Measurements from ENCODE around the gene ZNF879. TPM values are rescaled to one million over a fixed set of nuclear protein-coding genes. Genes with fewer than 3 reads are reported as not detected.

ZNF879 gene
- total RNA-seq, result 3.2 and 4.8 TPM in 2 replicates

DNA sequence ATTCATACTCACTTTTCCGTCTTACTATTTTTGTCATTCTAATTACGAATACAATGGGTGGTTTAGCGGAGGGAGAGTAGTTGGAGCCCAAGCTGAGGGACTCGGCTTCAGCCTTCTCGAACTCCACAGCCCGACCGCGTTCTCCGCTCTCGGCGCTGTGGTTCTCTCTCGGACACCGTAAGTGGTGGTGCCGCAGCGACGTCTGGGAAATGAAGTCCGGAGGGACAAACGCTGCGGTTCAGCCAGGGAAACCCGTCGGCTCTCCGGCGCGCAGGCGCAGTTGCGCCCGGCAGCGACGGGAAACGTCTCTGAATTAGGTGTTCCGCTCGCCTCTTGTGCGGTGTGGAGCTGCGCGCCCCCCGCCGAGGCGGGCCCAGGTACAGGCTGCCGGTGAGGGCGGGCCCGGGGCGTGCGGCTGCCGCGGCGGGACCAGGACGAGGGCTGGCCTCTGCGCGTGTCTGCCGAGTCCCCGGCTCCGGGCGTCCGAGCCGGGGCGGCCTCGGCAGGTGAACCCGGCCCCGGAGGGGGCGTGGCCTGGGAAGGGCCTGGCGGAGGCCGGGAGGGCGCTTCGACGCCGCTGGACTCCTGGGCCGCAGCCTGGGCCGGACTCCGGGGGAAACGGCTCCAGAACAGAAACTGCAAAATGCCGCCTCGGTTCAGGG, at the start of gene ZNF879:
Gene ZNF879, plus strand, starts transcription at position 277 of the 662 bp plus-strand sequence. CDS start 1,201 bp downstream, outside the sequence.
- intact Hi-C loops (cut with micrococcal nuclease), result loop anchor here (1.0 to 5.0 kb wide), 4 partner anchors 37 to 396 kb away; partner anchors contain the start of genes CLK4, ZNF354A, ZNF354B and ZNF354C

DNA sequence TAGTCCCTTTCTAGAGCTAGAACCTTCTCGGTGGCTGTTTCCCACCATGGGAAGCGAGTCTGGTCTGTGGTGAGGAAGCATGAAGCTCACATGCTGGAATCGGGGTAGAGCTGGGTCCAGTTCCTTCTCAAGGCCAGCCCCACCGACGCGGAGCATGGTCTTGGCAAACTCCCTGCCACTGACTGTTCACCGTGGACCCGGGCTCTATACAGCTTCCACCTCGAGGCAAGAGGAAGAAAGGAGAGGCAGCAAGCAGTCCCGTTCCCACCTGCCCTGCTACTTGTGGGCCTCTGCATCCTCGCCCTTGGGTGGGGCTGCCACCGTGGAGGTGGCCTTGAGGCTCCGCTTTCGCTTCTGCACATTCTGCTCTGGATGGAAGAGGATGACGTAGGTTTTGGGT, 42.2 kb upstream of the ZNF879 start:
- intact Hi-C loops (cut with micrococcal nuclease), result no loop called here

DNA sequence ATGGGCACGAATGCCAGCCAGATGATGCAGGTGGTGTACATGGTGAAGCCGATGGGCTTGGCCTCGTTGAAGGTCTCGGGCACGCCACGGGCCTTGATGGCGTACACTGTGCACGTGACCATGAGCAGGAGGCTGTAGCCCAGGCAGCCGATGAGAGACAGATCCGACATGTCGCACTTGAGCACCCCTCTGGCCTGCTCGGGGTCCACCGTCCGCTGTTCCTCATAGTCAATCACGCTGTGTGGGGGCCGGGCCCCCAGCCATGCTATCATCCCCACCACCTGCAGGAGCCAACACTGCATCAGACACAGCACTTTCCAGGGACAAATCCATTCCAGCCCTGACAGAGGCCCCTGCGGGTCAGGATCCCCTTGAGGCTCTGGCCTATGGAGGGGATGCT, 40.7 kb upstream of the ZNF879 start:
- intact Hi-C loops (cut with micrococcal nuclease), result no loop called here

DNA sequence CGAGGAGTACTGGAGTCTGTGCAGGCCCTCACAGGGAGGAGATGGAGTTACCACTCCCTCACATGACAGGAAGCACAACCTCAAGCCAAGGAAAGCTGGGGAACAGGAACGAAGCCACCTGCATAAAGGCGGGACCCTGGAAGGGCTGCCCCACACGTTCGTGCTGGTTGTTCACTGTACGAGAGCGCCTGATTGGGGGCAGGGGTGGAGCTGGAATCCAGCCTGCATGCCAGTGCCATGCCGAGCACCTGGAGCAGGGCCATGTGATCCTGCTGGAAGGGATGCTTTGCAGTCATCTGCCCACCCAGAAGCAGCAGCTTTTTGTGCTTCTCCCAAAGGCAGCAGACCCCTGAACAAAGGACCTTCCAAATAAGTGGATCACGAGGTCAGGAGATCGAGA, 39.9 kb upstream of the ZNF879 start:
- intact Hi-C loops (cut with micrococcal nuclease), result no loop called here

DNA sequence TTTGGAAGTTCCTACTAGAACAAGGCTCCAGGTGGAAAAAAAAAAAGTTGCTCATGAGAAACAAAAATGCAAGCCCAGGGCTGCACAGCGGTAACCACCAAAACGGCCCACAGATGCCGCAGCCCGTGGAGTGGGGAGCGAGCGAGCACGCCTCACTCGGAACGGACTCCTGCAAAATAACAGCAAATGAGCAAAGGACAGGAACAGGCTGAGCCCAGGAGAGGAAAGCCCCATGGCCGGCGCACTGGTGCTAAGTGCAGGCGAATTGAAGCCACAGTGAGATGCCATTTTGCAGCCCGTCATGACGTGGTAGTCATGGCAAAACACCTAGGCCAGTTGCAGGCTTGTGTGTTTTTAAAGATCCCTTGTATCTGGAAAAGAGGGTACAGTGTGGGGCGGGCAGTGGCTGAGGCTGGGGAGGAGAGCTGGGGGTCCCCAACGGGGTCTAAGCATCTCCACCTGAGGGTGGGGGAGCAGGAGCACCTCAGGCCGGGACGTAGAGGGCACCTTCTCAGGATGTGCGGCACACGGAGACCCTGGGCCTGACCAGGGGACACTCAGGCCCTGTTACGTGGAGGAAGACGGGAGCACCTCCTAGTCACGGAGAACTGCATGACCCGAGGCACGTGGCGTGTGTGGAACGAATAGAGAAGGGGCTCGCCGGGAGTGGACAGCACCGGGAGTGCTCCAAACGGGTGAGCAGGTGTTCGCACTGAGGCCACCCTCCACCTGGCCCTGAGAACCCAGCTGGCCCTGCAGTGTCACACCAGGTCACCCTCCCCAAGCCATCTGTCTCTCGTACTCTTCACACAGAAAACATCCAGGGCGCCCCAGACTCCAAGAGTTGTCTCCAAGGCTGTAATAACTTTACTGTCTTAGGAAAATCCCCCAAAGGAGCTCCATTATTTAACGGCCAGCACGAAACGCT, 39.2 kb upstream of the ZNF879 start:
- intact Hi-C loops (cut with micrococcal nuclease), result no loop called here

DNA sequence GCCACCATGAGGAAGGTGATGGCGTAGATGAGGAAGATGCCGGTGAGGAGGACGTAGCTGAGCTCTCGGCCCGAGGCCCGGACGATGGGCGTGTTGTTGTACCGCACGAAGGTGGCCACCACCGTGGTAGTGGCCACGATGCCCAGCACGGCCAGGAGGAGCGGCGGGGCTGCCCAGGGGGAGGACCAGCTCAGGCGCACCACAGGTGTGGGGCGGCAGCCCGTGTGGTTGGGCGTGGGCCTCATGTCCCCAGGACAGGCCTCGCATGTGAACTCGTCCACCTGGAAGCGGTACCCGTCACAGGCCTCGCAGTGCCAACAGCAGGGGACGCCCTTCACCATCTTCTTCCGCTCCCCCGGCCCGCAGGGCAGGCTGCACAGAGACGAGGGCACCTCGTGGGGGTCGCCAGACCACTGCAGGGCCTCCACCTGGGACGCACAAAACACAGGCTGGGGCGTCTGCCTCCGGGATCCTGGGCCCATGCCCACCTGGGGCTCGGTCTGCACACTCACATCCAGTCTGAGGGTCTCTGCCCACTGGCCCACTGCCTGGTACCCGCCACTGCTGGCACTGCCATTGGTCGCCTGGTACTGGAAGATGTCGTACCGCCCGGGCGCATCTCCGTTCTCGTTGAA, 37.2 kb upstream of the ZNF879 start:
- intact Hi-C loops (cut with micrococcal nuclease), result no loop called here

DNA sequence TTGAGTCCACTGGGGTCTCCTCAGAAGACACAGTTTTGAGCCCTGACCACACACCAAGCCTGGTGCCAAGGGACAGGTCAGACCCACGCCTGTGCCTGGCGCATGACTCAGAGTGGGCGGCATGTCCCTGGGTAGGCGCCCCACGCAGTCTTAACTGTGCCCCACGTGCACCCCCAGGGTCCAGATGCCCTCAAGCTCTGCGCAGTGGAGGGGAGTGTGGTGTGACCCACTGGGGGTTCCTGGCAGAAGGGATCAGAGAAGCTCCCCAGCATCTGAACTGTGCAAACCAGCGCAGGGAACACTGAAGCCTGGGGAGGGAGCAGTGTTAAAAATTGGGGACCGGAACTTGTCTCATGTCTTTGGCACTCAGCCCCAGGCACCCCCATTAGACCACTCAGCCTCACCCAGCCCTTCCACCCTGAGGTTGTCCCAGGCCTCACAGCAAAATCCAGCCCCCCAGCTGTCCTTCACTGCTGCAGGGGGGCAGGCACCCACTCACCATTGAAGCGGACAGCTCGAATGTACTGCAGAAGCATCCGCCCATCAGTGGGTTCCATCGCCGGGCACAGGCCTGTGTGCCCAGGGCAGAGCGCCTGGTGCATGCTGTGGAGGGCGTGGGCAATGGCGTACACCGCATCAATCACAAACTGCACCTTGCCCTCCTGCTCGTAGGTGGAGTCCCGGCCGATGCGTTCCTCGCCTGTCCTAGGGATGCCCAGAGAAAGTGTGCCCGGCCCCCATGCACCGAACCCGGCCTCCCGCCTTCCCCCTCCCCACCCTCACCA, 35.0 kb upstream of the ZNF879 start:
- intact Hi-C loops (cut with micrococcal nuclease), result no loop called here

DNA sequence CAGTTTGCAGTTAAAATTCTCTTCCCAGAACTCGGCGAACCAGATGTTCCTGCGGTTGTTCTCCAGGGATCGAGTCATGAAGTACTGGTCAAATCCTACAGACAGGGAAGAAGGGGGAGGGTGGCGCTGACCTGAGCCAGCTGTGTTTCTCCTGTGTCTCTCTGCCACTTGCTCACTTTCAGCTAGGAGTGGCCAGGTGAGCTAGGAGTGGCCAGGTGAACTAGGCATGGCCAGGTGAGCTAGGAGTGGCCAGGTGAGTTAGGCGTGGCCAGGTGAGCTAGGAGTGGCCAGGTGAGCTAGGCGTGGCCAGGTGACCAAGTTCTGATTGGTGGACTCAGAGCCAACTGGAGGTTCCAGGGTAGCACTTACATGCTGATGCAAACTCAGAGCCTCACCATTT, 34.3 kb upstream of the ZNF879 start:
- intact Hi-C loops (cut with micrococcal nuclease), result no loop called here

DNA sequence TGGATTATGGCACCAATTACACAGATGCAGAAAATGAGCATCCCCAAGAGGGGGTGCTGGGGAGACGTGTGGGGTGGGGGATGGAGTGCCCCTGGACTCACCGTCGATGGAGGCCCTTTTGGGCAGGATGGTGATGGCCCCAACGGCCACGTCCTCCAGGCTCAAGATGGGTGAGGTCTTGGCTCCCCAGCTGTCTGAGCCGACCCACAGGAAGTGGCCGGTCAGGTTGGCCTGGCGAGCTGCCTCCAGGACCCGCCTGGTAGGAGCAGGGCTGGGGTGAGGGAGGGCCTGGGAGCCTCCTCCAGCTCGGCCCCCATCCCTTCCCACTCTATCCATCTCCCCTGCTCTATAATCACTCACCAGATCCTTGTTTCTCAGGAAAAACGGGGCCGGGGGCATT, 33.1 kb upstream of the ZNF879 start:
- intact Hi-C loops (cut with micrococcal nuclease), result no loop called here

DNA sequence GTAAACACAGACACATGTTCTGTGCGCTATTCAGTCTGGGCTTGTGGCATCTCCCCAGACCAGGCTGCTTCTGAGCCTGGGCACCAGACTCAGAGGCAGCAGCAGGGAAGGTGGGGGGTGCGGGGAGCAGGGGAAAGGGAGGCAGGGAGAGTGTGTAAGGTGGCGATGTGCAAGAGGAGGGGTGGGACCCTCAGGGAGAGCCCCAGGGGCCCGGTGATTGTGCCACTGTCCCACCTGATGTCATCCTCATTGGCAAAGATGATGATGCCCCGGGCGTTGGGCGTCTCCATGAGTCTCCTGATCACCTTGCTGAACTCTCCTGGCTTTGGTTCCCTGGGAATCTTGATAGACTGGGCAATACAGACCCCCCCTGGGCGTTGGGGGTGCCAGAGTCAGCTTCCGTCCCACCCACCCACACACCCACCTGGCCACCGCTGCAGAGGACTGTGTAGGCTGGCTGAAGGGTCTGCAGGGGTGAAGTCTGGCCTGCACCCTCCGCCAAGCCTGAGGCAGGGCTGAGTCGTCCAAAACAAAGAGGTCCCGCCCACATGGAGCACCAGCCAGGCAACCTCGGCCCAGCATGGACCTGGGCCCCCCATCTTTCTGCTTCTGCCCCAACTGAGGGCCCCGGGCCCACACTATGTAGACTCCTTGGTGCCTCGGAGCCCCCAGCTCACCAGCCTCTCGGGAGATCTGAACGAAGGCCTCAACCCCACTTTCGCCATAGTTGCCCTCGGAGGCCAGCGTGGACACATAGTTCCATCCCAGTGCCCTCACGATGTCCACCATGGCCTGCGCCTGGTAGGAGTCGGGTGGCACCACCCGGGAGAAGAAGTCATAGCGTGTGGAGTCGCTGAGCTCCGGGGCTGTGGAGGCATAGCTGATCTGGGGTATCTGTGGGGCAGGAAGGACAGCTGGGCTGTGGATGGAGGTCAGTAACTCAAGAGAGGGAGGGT, 32.1 kb upstream of the ZNF879 start:
- intact Hi-C loops (cut with micrococcal nuclease), result no loop called here

DNA sequence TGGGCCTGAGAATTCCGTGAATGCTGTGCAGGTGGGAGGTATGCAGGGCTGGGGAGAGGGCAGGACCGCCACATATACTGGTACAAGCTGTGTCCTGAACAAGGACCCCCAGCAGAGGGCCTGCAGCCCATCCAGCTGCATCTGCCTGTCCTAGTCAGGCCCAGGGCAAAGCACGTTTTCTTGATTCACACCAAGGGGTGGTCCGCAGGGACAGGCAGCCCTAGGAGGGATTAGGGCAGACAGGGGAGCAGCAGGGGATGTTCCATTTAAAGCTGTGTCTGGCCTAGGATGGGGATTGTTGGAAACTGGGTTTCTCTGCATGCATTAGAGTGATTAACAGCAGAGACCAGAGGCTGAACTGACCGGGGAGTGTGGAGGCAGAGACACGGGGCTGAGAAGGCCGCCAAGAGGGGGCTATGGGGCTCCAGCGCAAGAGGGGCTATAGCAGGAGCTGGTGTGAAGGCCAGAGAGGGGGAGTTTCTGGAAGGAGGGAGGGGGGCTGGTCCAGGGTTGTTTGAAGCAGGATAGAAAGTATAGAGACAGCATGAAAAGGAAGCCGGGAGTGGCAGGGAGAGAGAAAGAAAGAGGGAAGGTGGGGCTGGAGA, 31.2 kb upstream of the ZNF879 start:
- intact Hi-C loops (cut with micrococcal nuclease), result no loop called here

DNA sequence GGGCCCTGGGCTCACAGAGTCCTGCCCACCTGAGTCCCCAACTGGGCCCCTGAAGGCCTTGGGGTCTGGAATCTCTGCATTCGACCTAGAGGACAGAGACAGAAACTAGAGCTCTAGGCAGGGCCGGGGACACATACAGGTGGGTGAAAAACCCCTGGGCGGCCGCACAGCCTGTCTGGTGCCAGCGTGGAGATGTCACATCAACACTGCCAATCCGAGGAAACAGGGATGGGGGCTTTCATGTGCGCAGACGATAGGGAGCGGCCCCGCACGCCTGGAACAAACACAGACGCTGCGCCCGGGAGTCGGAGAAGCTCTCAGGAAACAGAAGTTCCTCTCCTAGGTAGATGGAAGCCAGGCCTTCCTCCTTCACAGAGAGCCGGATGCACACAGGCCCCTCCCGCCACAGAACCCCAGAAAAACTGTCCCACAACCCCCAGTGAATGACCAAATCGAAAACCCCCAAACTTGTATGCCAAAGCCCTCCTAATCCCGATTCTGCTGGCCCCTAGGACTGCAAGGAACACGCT, 30.3 kb upstream of the ZNF879 start:
- intact Hi-C loops (cut with micrococcal nuclease), result no loop called here

DNA sequence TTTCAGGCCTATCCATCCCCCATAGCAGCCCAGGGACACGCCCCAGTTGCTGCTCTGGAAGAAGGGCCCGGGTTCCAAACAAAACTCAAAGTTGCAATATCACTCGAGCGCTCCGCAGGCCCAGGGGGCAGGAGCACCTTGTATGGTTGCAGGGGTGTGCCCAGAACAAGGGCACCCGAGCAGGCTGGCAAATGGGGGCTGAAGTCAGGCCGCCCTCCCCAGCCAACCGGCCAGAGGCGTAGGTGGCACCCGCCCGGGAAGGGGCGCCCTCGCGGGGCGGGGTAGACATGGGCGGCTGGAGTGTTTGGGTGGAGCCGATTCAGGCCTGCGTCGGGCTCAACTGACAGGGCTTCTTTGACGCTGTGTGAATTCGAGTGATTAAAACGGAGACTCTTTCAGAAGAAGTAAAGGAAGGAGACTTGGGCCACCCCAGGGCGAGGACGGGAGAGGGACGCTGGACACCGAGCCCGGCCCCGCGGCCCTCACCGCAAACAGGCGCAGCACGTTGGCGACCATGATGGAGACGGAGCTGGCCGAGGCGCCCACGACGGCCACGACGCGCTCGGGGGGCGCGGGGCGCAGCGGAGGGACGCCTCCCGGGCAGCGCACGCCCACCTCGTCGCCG, 29.5 kb upstream of the ZNF879 start:
- intact Hi-C loops (cut with micrococcal nuclease), result no loop called here

DNA sequence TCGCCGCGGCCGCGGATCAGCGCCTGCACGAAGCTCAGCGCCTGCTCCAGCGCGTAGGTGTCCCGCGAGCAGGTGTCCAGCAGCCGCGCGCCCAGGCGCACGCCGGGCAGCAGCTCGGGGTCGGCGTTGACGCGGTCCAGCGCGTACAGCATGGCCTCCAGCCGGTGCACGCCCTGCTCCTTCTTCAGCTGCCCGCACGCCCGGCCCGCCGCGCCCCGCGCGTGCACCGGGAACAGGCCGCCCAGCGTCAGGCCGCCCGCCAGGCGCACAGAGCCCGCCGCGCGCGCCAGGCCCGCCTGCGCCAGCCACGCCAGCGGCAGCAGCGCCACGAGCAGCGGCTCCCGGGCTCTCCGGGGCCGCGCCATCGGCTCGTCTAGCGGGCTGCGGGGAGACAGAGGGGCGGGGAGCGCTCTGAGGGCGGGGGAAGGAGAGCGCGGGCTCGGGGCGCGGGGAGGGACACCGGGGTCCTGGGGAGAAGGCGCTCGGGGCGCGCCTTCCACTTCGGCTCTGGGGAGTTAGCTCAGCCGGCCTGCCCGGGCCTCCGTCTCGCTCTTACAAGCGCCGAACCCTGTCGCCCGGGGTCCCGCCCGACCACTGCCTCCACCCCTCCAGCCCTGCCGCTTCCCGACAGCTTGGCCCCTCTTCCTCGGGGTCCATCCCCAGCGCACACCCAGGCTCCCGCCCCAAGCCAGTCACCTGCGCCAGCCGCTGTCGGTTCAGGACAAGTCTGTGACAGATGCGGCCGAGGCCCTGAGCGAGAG, 28.8 kb upstream of the ZNF879 start, which contains the start of gene GRM6:
Gene GRM6, minus strand, starts transcription at position 741 of the 761 bp plus-strand sequence. Its CDS starts 376 bp downstream, at position 365.
- intact Hi-C loops (cut with micrococcal nuclease), result no loop called here

DNA sequence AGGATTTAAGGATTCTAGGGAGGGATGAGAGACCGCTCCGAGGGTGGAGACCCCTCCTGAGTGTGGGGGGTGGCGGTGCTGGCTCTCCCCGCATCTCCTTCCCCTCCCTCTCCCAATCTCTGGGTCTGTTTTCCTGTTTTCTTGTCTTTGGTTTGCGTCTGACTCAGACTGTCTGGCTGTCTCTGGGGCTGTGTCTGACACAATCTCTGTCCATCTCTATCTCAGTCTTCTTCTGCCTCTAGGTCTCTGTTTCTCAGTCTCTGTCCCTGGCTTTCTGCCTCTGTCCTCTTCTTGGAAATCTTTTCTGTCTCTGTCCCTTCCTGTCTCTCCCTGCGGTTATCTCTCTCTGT, 28.3 kb upstream of the ZNF879 start:
- intact Hi-C loops (cut with micrococcal nuclease), result no loop called here

DNA sequence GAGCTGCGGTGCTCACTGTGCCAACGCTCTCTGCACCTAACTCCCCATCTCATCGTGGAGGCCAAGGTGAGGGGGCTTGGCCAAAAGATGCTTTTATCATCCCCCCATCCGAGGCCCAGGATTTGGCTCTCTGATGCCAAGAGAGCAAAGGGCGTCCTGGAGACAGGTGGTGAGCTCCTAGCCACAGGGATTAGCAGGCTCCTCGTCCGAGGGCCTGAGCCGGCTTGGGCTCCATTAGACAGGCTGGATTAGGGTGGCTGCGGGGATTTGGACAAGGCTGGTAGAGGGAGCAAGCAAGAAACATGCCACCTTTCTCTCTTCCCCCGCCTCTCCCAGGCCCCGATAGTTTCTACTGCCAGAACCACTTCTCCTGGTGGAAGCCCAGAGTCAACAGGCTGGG, 27.4 kb upstream of the ZNF879 start:
- intact Hi-C loops (cut with micrococcal nuclease), result no loop called here

DNA sequence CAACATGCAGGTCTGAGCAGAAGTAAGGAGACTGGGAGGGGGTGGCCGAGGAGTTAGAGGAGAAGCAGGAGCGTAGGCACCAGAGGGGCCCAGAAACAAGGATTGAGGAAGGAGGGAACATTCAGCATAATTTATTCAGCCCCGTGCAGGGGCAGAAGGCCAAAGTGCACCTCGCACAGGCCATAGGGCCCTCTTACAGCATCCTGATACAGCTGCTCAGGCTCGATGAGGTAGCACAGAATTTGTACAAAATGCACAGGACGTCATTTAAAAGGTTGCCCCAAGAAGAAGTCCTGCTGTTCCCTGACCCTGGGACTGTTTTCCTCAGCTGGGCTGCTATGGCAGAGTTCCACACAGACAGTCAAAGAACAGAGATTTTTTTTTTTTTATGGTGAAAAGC, 26.4 kb upstream of the ZNF879 start:
- intact Hi-C loops (cut with micrococcal nuclease), result no loop called here

DNA sequence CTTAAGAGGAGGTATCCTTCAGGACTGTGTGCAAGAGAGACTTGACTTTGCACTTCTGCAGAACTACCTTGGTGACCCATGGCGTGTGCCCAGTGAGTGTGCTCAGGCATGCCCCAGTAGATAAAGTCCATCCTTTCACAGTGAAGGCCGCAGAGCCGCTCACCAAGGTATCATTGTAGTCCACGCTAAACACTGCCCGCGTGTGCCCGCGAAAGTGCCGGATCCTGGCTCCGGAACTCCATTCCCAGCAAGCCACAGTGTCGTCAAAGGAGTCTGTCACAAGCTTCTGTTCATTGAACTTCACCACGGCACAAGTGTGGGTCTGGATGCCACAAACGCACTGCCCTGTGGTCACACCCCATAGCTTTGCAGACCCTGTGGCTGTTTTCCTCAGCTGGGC, 25.2 kb upstream of the ZNF879 start:
- intact Hi-C loops (cut with micrococcal nuclease), result no loop called here

Data from T-helper 2 cell treated with Interferon-gamma antibody and Interleukin-4, amounts not matched to agents 100 ng/mL and 5 ng/mL, for 36 hours (primary cell).